NCI-H187 treated with DMSO at 0.1 percent for 48 hours (cell line): ENCODE data around the gene CCDC116.
"Not testable (repeated sequence)": the region's sequence is repeated elsewhere in the genome, so short reads cannot be mapped to it uniquely, and the experiment has no call there.

Experiments used
- DNase-seq: peaks from one replicate; lab custom pipeline; 2025; lab: John Stamatoyannopoulos, UW

CCDC116 gene

DNA sequence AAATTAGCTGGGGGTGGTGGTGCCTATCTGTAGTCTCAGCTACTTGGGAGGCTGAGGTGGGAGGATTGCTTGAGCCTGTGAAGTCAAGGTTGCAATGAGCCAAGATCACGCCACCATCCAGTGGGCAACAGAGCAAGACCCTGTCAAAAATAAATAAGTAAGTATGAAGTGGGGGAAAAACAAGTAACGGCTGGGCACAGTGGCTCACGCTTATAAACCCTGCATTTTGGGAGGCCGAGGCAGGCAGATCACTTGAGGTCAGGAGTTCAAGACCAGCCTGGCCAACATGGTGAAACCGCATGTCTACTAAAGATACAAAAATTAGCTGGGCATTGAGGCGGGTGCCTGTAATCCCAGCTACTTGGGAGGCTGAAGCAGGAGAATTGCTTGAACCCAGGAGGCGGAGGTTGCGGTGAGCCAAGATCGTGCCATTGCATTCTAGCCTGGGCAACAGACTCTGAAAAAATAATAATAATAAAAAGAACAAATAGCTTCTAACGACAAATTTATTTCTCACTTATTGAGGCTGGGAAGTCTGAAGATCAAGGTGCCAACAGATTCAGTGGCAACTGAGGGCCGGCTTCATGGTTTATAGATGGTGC, 22.9 kb upstream of the CCDC116 start:
- DNase-seq, result not testable (repeated sequence)

DNA sequence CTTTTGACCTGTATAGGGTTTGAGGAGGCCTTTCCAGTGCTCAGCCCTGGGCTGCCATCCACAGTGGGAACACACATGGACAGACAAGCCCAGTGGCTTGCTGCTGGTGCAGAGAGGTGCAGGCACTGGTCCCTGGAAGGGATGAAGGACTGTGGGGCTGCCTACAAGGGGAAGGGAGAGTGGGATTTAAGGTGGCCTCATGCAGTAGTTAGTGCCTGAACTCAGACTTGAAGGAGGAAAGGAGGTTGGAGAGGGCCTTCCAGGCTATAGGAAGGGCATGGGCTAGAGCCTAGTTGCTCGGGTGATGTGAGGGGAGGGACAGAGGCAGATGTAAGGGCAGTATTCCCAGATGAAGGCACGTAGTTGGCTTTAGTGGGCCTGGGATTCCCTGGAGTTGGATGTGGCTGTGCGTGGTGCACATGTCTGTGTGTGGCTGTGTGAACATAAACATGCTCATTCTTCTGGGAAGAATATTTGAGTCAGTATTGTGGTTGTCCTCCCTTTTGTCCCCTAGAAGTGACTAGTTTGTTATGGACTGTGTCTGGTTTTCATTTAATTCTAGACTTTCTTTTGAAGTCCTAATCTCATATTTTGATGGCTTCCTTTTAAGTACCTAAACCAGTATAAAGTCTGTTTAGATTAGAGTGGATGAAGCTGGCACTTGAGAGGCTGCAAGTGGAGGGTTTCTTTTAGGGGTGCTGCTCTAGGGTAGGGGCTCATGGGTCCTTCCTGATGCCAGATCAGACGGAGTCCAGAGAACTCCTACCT, 21.2 kb upstream of the CCDC116 start:
- no peak for DNase-seq

DNA sequence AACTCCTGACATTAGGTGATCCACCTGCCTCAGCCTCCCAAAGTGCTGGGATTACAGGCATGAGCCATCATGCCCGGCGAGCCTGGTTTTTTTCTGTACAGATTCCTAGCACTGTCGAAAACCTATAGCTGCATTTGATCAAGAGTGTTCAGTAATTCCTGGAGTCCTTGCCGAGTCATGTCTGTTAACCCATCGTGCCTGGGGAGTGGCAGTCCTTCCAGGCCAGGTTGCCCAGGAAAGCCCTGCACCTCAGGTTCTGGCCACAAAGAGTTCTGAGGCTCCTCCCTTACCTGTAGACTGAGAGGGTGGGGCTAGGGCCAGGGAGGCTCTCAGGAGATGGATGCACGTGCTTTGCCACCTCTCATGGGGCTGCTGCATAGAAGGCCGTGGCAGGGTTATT, 19.7 kb upstream of the CCDC116 start:
- no peak for DNase-seq

DNA sequence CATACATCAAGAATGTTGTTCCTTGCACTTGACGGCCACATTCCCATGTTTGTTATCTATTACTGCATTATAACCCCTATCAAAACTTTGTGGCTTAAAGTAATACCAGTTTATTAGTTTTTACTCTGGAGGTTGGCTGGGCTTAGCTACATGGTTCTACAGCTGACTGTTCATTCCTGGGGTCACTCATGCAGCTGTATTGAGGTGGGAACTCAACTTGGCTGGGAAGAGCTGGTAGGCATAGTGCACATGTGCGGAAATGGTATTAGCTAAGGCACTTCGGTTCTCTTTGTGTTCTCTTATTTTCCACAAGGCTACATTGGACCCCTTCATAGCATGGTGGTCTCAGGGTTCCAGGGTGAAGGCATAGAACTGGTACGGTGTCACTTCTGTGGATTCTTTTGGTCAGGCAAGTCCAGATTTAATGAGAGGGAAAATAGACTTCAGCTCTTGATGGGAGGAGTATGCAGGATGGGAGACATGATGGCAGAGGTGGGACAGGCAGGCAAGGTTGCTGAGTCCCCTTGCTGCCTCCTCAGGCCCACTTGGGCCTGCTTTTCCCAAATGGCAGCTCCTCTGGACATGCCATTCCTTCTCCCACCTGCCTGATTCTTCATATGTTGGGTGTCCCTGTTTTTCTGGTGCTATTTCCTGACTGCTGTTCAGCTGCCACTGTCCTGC, 18.9 kb upstream of the CCDC116 start:
- DNase-seq, result no peak

DNA sequence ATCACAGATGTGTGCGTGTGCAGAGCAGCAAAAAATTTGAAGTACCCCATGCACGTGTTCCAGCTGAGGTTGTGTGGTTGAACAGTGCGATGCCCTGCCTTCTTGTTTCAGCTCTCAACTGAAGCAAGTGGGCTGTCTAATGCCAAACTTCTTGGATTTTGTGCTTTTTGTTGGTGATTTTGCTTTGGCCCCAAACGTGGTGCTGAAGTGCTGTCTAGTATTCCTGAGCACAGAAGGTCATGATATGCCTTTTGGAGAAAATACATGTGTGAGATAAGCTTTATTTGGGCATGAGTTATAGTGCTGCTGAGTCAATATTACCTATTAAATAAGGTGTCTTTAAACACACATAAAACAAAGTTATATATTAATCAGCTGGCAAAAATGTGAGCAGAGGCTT, 16.8 kb upstream of the CCDC116 start:
- no peak for DNase-seq

DNA sequence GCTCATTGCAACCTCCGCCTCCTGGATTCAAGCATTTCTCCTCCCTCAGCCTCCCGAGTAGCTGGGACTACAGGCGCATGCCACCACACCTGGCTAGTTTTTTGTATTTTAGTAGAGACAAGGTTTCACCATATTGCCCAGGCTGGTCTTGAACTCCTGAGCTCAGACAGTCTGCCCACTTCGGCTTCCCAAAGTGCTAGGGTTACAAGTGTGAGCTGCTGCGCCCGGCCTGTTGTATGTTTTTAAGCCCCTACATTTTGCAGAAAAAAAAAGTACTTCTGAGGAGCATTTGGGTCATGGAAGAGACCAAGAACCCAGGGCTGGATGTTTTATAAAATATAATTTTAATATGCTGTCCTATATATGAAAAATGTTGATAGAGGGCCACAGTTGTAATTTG, 15.2 kb upstream of the CCDC116 start:
- DNase-seq, result not testable (repeated sequence)

DNA sequence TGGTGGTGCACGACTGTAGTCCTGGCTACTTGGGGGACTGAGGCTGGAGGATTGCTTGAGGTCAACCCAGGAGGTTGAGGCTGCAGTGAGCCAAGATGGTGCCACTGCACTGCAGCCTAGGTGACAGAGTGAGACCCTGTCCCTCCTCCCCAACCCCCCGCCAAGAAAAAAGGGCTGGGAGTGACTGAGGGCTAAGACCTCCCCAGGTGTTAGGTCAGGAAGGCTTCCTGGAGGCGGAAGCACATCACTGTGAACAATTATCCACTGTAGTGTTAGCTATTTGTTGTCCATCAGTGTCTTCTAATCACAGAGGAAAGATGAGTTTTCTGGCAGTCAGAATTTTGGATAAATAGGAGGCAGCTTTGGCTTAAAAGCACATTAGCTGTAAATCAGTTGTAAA, 11.5 kb upstream of the CCDC116 start:
- DNase-seq, result no peak

DNA sequence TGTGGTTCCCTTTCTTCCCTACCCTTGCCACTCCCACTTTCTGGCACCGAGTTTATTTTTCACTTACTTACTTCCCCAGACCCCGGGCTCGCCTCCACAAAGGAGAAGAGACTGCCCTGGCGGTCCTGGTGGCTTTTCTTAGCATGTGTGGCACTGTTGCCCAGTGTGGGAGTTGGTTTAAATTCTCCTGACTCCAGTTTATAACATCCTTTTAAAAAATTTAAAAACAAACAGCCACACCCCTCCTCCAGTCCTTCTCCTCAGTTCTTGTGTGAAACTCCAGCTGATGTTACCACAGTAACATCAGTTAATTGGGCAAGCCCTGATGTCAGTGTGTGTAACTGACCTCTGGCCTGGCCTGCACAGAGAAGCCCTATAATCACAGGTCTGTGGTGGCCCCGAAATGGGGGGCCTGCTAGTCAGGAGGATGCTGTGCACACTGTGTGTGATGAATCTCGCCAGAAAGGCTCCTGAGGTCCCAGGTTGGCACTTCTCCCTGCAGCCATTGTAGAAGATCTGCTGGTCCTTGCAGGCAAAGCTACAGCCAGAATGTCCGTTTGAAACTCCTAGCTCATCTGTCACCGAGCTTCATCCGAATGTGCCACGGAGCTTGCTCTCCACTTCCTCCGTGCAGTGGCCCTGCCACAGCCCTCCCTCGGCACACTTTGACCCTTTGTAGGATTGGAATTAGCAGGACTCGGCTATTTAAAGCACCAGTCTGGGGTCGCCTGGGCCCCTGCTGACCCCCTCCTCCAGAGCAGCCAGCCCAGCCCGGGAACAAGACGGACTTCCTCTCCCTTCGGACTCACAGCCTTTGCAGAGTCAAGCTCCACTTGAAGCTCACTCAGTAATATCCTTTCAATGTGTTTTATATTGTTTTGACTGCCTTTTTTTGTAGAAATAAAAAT, 10.3 kb upstream of the CCDC116 start:
- DNase-seq, result no peak

DNA sequence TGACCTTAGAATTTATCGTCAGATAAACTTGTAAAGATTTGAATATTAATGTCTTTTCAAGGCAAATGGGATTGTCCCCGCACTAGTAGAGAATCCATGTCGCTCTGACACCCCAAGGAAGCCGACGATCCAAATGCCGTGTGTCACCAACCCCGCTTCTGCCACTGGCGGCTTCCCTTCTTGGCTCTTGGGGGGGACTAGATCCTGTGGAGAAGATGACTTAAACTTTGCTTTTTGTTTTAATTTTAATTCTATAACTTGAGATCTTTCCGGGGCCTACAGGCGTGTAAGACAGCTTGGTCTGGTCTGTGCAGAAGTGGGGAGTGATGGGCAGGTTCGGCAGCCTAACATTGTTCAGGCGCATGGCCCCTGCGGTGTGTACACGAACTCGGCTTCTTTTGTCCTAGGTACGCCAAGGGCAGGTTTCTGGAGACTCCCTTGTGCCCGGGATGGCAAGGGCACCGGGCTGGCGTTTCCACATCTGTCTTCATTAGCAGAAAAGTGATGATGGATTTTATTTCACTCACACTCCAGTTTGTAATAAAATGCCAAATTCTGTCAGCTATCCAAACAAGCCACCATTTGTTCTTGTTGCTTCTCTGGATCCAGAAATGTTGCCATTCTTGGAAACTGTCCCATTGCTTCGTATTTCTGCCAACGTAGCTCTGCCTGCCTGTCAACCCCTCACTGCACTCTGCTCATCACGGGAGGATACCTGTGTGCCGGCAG, 9.5 kb upstream of the CCDC116 start:
- DNase-seq, result no peak

DNA sequence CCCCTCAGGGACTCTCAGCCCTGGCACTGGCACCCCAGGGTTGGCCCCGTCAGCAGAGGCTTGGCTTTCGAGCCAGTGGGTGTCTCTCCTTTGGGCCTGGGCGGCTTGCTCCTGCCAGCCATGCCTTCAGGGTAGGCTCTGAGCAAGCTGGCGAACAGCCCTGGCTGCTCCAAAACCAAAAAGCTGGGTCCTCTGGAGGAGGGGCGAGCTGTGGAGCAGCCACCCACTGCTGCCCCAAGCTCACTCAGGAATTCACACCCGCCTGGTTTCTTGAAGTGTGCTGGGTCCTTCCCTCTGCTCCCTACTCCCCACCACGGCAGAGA, 9.0 kb upstream of the CCDC116 start:
- DNase-seq, result no peak

DNA sequence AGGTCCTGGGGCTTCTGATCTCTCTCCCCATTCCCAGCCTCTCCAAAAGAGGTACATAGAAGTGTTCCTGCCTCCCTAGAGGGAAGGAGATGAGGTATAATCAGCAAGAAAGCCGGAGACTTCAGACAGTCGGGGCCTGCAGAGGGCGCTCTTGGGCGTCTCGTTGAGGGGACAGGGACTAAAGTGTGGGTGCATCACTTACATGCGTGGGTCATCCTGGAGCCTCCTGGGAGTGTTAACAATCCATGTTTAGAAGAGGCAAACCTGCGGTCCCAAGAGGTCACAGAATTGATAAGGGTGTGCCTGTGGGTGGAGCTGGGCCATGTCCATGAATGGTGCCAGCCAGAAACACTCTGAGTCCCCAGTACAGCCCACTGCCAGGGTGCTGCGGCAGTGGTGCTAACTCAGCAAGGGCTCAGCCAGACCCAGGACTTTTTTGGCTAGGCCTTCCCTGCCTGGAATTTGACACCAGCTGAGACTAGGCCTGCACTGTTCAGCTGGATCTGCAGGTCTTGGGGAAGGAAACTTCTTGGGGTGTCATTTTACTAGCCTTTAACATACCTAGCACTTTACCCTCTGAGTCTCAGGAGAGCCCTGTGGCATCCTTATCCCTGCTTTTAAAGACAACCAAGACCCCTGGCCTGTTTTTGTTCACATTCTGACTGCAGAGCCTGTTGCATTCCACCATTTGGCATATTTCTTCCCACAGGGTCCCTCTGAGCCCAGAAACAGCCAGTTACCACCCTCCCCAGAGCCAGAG, 8.3 kb upstream of the CCDC116 start:
- no peak for DNase-seq

DNA sequence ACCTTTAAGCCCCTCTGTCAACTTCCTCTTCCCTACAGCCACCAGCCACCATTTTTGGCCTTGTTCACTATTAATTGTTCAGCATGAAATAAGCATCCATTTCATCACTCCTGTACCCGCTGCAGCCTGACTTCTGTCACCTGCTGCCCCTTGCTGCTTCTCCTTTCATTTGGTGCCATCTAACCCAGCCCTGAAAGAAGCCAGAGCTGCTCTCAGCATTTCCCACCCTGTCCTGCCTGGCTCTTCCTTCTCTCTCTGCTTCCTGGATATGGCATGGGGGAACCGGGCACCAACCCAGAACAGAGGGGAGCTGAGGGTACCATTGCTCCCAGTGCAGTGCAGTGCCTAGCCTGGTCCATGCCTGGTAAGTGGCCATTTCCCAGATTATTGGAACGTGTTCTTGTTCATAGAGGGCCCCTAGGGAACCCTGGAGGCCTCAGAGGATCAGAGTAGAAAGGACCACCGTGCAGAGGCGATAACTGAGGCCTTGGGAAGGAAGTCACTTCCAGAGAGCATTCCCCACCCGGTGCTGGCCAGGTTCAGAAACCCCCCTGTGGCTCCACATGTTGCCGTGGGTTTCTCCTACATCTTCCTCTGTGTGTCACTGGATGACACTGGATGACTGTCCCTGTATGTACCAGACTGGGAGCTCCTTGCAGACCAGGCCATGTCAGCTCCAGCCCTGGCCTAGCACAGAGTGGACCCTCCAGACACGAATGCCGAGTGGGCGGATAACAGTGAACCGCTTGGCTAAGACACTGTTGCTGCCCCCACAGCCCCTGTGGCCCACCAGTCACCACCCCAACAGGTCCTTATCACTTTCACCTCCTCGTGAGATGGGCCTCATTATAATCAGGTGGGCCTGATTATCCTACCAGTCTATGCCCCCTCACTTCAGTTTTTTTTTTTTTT, 7.4 kb upstream of the CCDC116 start:
- no peak for DNase-seq

DNA sequence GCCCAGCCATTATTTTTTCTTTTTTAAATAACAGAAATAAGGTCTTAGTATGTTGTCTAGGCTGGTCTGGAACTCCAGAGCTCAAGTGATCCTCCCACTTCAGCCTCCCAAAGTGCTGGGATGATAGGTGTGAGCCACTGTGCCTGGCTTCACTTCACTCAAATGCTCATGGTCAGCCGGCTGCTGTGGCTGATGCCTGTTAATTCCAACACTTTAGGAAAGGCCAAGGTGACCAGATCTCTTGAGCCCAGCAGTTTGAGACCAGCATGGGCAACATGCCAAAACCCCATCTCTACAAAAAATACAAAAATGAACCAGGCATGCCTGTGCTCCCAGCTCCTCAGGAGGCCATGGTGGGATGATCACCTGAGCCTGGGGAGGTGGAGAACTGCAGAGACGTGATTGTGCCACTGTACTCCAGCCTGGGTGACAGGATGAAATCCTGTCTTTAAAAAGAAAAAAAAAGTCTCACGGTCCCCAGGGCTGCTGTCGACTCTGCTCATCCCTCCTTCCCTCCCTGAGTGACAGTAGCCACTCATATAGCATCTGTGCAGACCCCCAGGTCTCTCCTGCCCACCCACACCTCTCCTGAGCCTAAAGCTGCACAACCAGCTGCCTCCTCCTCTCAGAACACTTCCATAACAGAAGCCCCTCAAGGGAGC, 6.4 kb upstream of the CCDC116 start:
- no peak for DNase-seq

DNA sequence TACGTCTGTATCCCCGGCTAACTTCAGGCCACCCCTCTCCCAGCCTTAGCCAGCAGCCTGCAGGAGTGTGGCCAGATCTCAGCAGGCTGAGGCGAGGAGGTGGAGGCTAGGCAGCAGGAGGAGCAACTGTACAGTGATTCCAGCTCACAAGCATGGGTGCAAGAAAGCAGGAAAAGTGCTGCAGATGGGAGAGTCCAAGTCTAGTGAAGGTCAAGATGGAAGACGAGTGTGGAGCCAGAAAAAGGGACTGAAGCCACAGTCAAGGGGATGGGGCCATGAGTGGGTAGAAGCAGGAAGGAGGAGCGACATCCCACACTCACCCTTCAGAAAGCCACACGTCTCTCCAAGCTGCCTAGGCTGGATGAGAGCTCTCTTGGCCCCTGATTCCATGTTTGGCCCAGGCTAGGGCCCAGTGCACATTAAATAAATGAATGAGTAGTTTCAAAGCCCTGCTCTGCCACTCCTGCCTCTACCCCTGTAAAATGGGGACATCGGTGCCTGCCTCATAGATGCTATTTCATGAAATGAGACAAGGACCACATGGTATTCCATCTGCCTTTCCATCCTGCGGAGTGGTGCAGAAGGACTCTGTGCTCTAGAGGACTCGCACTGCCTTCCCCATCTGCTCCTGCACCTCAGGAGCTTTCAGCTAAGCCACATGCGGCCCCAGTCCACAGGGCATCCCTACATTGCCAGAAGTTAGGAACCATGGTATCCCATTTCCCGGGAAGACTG, 5.7 kb upstream of the CCDC116 start:
- no peak for DNase-seq

DNA sequence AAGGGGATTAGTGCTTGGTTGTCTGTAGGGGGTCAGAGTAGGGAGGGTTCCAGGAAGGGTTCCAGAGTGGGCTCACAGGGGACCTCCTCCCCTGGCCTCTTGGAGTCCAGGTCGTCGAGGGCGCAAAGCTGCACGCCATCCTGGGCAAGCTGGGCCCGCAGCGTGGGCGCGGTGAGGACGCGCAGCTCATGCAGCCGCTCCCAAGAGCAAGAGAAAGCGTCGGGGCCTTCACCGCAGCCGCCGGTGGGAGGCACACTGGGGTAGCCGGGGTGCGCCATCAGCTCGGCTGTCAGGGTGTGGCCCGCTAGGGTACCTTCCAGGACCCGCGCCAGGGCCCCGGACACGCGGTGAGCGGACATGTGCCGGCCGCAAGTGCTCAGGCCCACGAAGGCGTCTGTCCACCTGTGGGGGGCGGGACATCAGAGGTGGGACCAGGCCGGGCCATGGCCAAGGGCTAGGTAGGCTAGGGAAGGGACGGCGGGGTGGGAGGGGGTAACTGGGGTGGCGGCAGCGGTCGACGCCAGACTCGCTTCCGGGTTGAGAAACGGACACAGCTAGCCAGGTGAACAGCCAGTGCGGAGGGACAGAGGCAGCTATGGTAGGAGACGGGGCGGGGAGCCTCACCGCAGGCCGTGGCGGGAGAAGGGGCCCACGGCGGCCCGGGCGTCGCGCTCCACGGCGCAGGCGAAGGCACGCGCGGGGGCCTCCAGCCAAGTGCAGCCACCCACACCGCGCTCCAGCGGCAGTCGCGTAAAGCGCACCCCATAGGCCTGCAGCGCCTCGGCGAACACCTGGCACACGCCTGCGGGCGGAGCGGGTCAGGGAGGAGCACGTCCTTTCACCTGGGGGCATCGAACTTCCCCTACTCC, 3.9 kb upstream of the CCDC116 start:
- DNase-seq, result no peak

DNA sequence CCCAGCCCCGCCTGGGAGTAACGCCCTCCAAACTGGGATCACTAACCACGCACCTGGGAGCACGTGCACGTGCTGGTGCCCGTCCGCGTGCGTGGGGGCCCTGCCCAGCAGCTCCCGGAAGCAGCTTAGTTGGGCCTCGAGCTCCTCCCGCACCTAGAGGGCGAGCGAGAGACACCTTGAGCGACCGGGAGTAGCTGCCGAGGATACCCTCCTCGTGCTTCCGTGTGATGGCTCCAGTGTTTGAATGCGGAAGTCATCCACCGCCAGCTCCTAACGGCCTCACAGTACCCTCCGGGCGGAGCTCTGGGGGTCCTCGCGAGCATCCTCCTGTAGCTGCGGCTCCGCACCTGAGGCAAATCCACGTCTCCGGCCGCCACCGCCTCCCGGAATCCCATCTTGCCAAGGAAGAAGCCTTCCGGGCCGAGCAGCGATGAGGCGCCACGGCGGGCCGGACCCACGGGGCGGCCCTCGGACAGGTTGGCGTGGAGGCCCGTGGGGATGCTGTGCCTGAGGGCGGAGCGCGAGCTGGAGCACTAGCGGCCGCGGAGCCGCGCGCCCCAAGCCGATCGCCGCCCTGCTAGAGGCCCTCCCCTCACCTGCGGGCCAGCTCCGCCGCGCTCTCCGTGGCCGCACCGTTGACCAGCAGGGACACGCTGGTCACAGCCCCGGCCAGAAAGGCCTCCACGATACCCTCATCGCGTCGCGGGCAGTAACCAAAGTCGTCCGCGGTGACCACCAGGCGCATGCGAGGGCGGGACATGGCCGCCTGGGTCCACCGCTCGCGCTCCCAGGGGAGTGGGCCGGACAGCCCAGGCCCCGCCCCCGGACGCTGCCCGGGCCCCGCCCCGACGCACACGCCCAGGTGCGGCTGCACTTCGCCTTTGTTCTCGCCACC, 3.1 kb upstream of the CCDC116 start, which contains the start of gene YDJC:
YDJC (minus strand) TSS at position 768 of the 895 bp plus-strand sequence; CDS start at position 760, 8 bp downstream.
- DNase-seq, result peak; percentile 48
